ENCODE results near the gene THSD7B. TPM values are rescaled to one million over a fixed set of nuclear protein-coding genes. Genes with fewer than 3 reads are reported as not detected.

Gene THSD7B
- total and polyA plus RNA-seq, 10 of the 15 experiments (the other 5 are each of a cell fraction or from before 2014, with no cell fraction given): 0.03 to 0.56 (median 0.28) TPM

GRCh38 chr2:137300987-137301386 lies 535.6 kb downstream of the THSD7B start:
- BruUV-seq (replicated peaks): no TSS peak
- Histone ChIP-seq H2AFZ (ENCODE audit: control insufficient read depth, low read depth, low read length) (no peak overlapping the region), H3K4me3 (no peak overlapping the region), H3K4me1 (ENCODE audit: control insufficient read depth, insufficient read depth, low read length) (no peaks in the 10 kb centered on the region), H3K27ac (ENCODE audit: control insufficient read depth, insufficient read depth) (no peak overlapping the region), H3K9ac (ENCODE audit: control insufficient read depth, insufficient read depth, low read length) (no peak overlapping the region), H3K4me2 (ENCODE audit: control insufficient read depth, insufficient read depth) (no peak overlapping the region), H4K20me1 (ENCODE audit: control insufficient read depth, insufficient read depth) (no peaks in the 10 kb centered on the region), H3K9me3 (replicated peaks; ENCODE audit: control insufficient read depth, insufficient read depth, low read length) (no peaks in the 10 kb centered on the region; the same call in 2 of the 3 replicates), H3K79me2 (ENCODE audit: control insufficient read depth, insufficient read depth, low read length) (no peaks in the 10 kb centered on the region), H3K36me3 (ENCODE audit: control insufficient read depth in 2 of 2, insufficient read depth in 2 of 2, low read length in 1 of 2) (no peaks in the 10 kb centered on the region), H3K27me3 (replicated peaks in 1 of 2; ENCODE audit: control insufficient read depth in 2 of 2, insufficient read depth in 2 of 2, low read length in 1 of 2) (no peaks in the 10 kb centered on the region)
- in situ Hi-C loops (cut with MboI) (no loop called here), intact Hi-C loops (cut with micrococcal nuclease; ENCODE audit: unreplicated experiment) (no loop called here)
- ChIA-PET POLR2A (no interaction called here), SMC1A (ENCODE audit: uncharacterized antibody, unreplicated experiment) (no interaction called here), CTCF (no interaction called here), RAD21 (ENCODE audit: unreplicated experiment) (no interaction called here)
- FAIRE-seq: no peak
- TF ChIP-seq NFYB (IDR thresholded peaks at IDR 0.05; ENCODE audit: insufficient read depth, low read depth, low read length): no peak
- no peak for DNase-seq (ENCODE audit: low read depth, low spot score)
- WGBS (ENCODE audit: insufficient coverage, insufficient replicate concordance, low lambda C conversion rate, missing lambda C conversion rate): 0% methylated on average over 2 of the region's 2 CpGs
- no peak for ATAC-seq

- Histone ChIP-seq H3K4me3 (no peak overlapping the region), H3K9ac (ENCODE audit: control insufficient read depth, insufficient read depth, low read length) (no peak overlapping the region), H3K27me3 (replicated peaks in 1 of 2; ENCODE audit: control insufficient read depth in 2 of 2, insufficient read depth in 2 of 2, low read length in 1 of 2) (no peaks in the 10 kb centered on the region), H3K36me3 (ENCODE audit: control insufficient read depth in 2 of 2, insufficient read depth in 2 of 2, low read length in 1 of 2) (no peaks in the 10 kb centered on the region), H3K9me3 (replicated peaks; ENCODE audit: control insufficient read depth, insufficient read depth, low read length) (no peaks in the 10 kb centered on the region; the same call in 2 of the 3 replicates), H3K27ac (ENCODE audit: control insufficient read depth, insufficient read depth) (no peak overlapping the region), H3K4me1 (ENCODE audit: control insufficient read depth, insufficient read depth, low read length) (no peaks in the 10 kb centered on the region), H3K79me2 (ENCODE audit: control insufficient read depth, insufficient read depth, low read length) (no peaks in the 10 kb centered on the region), H4K20me1 (ENCODE audit: control insufficient read depth, insufficient read depth) (no peaks in the 10 kb centered on the region), H2AFZ (ENCODE audit: control insufficient read depth, low read depth, low read length) (no peak overlapping the region), H3K4me2 (ENCODE audit: control insufficient read depth, insufficient read depth) (no peak overlapping the region)
- DNase-seq (ENCODE audit: low read depth, low spot score): no peak
- WGBS (ENCODE audit: insufficient coverage, insufficient replicate concordance, low lambda C conversion rate, missing lambda C conversion rate): 14% methylated on average over 3 of the region's 3 CpGs
- FAIRE-seq: no peak
- ChIA-PET POLR2A (no interaction called here), CTCF (no interaction called here), SMC1A (ENCODE audit: uncharacterized antibody, unreplicated experiment) (no interaction called here), RAD21 (ENCODE audit: unreplicated experiment) (no interaction called here)
- no TSS peak for BruUV-seq (replicated peaks)
- intact Hi-C loops (cut with micrococcal nuclease; ENCODE audit: unreplicated experiment) (no loop called here), in situ Hi-C loops (cut with MboI) (no loop called here)
- ATAC-seq: no peak
- TF ChIP-seq BHLHE40 (IDR thresholded peaks at IDR 0.05; ENCODE audit: borderline replicate concordance in 1 of 2, low read depth in 2 of 2, low read length in 1 of 2) (0 out of 4 replicates have a peak, but pooled peaks of 1 of the 2 experiments have one; percentile 7), POU2F2 (IDR thresholded peaks at IDR 0.05; ENCODE audit: borderline replicate concordance, low read depth, low read length) (no peak)
These were observed 537.6 kb downstream of the THSD7B start for GRCh38 chr2:137302957-137303356.
